Right kidney (tissue), 1 donor: ENCODE measurements around the gene WDR41.

Experiments
- DNase-seq: peaks from one replicate; pipeline ENCODE4 v3.0.0-alpha.2; 2016

WDR41 gene

GRCh38 chr5:77449981-77450380 lies 42.1 kb downstream of the WDR41 start:
- DNase-seq: no peak

GRCh38 chr5:77449277-77449676 lies 42.8 kb downstream of the WDR41 start:
- DNase-seq: no peak

GRCh38 chr5:77448831-77449230 lies 43.3 kb downstream of the WDR41 start:
- no peak for DNase-seq

GRCh38 chr5:77444356-77444755 lies 47.8 kb downstream of the WDR41 start:
- DNase-seq: no peak

GRCh38 chr5:77443670-77444069 lies 48.4 kb downstream of the WDR41 start:
- no peak for DNase-seq

GRCh38 chr5:77438071-77438470 lies 54.0 kb downstream of the WDR41 start:
- no peak for DNase-seq

- DNase-seq: no peak
These were observed 54.9 kb downstream of the WDR41 start for GRCh38 chr5:77437194-77437593.

GRCh38 chr5:77431719-77432118 lies 60.4 kb downstream of the WDR41 start:
- no peak for DNase-seq

- DNase-seq: no peak
These were observed 60.8 kb downstream of the WDR41 start for GRCh38 chr5:77431286-77431685.

- DNase-seq: no peak
These were observed 61.4 kb downstream of the WDR41 start for GRCh38 chr5:77430726-77431125.

GRCh38 chr5:77428526-77428925 lies 63.6 kb downstream of the WDR41 start:
- DNase-seq: no peak

- DNase-seq: no peak
These were observed 64.1 kb downstream of the WDR41 start for GRCh38 chr5:77427998-77428397.

GRCh38 chr5:77426670-77427069 lies 65.4 kb downstream of the WDR41 start:
- no peak for DNase-seq

GRCh38 chr5:77425998-77426659 lies 66.0 kb downstream of the WDR41 start:
- no peak for DNase-seq

- no peak for DNase-seq
These were observed 66.7 kb downstream of the WDR41 start for GRCh38 chr5:77425420-77425819.

GRCh38 chr5:77424921-77425320 lies 67.2 kb downstream of the WDR41 start:
- DNase-seq: no peak

GRCh38 chr5:77423022-77423750 lies 68.9 kb downstream of the WDR41 start:
- DNase-seq: no peak

GRCh38 chr5:77420940-77421339 lies 71.2 kb downstream of the WDR41 start:
- DNase-seq: no peak

- DNase-seq: no peak
These were observed 72.2 kb downstream of the WDR41 start for GRCh38 chr5:77419644-77420582.

- DNase-seq: no peak
These were observed 73.2 kb downstream of the WDR41 start for GRCh38 chr5:77418601-77419581.

- no peak for DNase-seq
These were observed 74.0 kb downstream of the WDR41 start for GRCh38 chr5:77418162-77418561.

GRCh38 chr5:77413049-77413448 lies 79.1 kb downstream of the WDR41 start:
- no peak for DNase-seq
